Neural progenitor cell (in vitro differentiated cells): Measurements from ENCODE around the gene SEMA3C. TPM values are rescaled to one million over a fixed set of nuclear protein-coding genes. Genes with fewer than 3 reads are reported as not detected.

ENCODE experiments used
- DNase-seq: peaks from one replicate; pipeline ENCODE4 v3.0.0-alpha.2; 2016; ENCODE audit warnings: low spot score
- H2AFZ ChIP-seq: fragments of 200-600 bp; sonication (generic); replicated peaks from 2 replicates; pipeline ENCODE4 v1.6.1; 2016; ENCODE audit warnings: antibody characterized with exemption
- H3F3A ChIP-seq: fragments of 200-600 bp; sonication (generic); 2 replicates; pipeline ENCODE4 v1.6.1; 2016; ENCODE audit warnings: antibody characterized with exemption, low read depth
- H3K27ac ChIP-seq: fragments of 200-600 bp; sonication (generic); 2 replicates; pipeline ENCODE4 v1.5.1; 2016; ENCODE audit warnings: mild to moderate bottlenecking
- H3K27me3 ChIP-seq: fragments of 200-600 bp; sonication (generic); 2 replicates; pipeline ENCODE4 v1.6.1; 2016; ENCODE audit warnings: mild to moderate bottlenecking, moderate library complexity
- H3K36me3 ChIP-seq: fragments of 200-600 bp; sonication (generic); 2 replicates; pipeline ENCODE4 v1.5.1; 2016
- H3K4me1 ChIP-seq: fragments of 200-600 bp; sonication (generic); 2 replicates; pipeline ENCODE4 v1.6.1; 2016; ENCODE audit warnings: mixed run types
- H3K4me2 ChIP-seq: fragments of 200-600 bp; sonication (generic); 2 replicates; pipeline ENCODE4 v1.6.1; 2016
- H3K4me3 ChIP-seq: fragments of 200-600 bp; sonication (generic); 2 replicates; pipeline ENCODE4 v1.5.1; 2016
- H3K79me2 ChIP-seq: fragments of 200-600 bp; sonication (generic); 2 replicates; pipeline ENCODE4 v1.6.1; 2016; ENCODE audit warnings: low read depth
- H3K9ac ChIP-seq: fragments of 200-600 bp; sonication (generic); 2 replicates; pipeline ENCODE4 v1.6.1; 2016
- H3K9me3 ChIP-seq: fragments of 200-600 bp; sonication (generic); 2 replicates; pipeline ENCODE4 v1.5.1; 2016; ENCODE audit warnings: low read depth
- H4K20me1 ChIP-seq: fragments of 200-600 bp; sonication (generic); 2 replicates; pipeline ENCODE4 v1.6.1; 2016; ENCODE audit warnings: low read depth
- H3K27ac Mint-ChIP-seq: 3 replicates; pipeline ENCODE4 v1.8.0; 2021; ENCODE audit warnings: mixed read lengths
- H3K27me3 Mint-ChIP-seq: 2 replicates; pipeline ENCODE4 v1.8.0; 2022; ENCODE audit warnings: low read depth, mild to moderate bottlenecking, inconsistent platforms, moderate library complexity, mixed read lengths; ENCODE audit not compliant: insufficient read depth
- H3K36me3 Mint-ChIP-seq: 3 replicates; pipeline ENCODE4 v1.8.0; 2021; ENCODE audit warnings: mixed read lengths
- H3K4me1 Mint-ChIP-seq: 3 replicates; pipeline ENCODE4 v1.8.0; 2021; ENCODE audit warnings: mixed read lengths
- H3K4me3 Mint-ChIP-seq: 3 replicates; pipeline ENCODE4 v1.8.0; 2021; ENCODE audit warnings: mild to moderate bottlenecking, moderate library complexity, mixed read lengths
- H3K9me3 Mint-ChIP-seq: 3 replicates; pipeline ENCODE4 v1.8.0; 2020; ENCODE audit warnings: mixed read lengths
- EZH2 ChIP-seq: fragments of 200-600 bp; sonication (generic); IDR thresholded peaks from 2 replicates; pipeline ENCODE4 v1.6.1; 2017; ENCODE audit warnings: antibody characterized with exemption, mild to moderate bottlenecking, moderate library complexity
- EZH2phosphoT487 ChIP-seq: fragments of 200-600 bp; sonication (generic); IDR thresholded peaks from 2 replicates; pipeline ENCODE4 v1.6.1; 2017; ENCODE audit warnings: antibody characterized with exemption
- total RNA-seq: library from RNA; depleted of rRNA; stranded (reverse); fragments of >200 nt; gene quantifications from 2 replicates; pipeline ENCODE4 v1.2.3, GENCODE V29; 2015; ENCODE audit warnings: low replicate concordance
- TF ChIP-seq, protein P1 (sequence below): fragments of 200-600 bp; sonication (generic); IDR thresholded peaks from 2 replicates; pipeline ENCODE4 v1.5.1; 2017; ENCODE audit warnings: antibody characterized with exemption, mild to moderate bottlenecking

Gene SEMA3C
- total RNA-seq, 1 donor from 2014 or later = 0.54 TPM

DNA sequence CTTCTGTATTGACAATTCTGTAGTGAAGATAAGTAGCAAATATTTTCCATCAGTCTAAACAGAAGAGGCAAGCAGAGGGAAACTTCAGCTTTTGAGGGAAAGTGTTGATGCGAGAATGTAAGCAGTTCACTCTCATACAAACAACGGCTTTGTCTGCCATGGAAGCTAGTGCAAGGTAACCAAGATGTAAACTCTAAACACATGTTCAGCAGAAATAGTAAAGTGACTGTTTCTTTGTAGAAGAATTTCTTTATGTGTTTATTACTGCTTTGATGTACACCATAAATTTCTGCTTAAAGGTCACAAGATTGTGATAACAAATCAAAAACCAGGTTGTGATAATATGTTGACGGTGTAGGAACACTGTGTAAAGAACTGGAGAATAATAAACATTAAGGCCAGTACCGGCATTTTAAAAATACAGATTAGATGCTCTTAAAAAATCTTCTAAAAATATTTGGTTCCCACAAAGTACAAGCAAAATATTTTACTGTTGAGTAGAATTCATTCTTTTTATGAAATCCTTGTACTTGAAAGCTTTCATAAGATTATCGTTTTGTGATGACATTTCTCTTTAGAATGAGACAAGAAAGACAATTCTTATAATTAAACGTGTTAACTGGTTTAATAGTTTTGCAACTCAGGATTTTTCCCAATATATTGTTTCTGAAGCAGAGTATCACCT, 34.2 kb downstream of the SEMA3C start:
- no peak for DNase-seq
- H3K27me3 ChIP-seq = no peaks in the 10 kb centered on the region
- no peaks in the 10 kb centered on the region for H3K36me3 ChIP-seq
- no peaks in the 10 kb centered on the region for H3K79me2 ChIP-seq
- H2AFZ ChIP-seq = no peak overlapping the region
- no peak overlapping the region for H3K4me2 ChIP-seq
- H3K9me3 Mint-ChIP-seq = no peaks in the 10 kb centered on the region
- H3K27ac ChIP-seq = no peak overlapping the region
- H4K20me1 ChIP-seq = no peaks in the 10 kb centered on the region
- H3K27ac Mint-ChIP-seq = peak overlapping the region; percentile 27
- no peaks in the 10 kb centered on the region for H3K27me3 Mint-ChIP-seq
- H3K9ac ChIP-seq = no peak overlapping the region
- no peak overlapping the region for H3K4me3 Mint-ChIP-seq
- H3K9me3 ChIP-seq = no peaks in the 10 kb centered on the region
- no peak overlapping the region for H3K4me3 ChIP-seq
- H3F3A ChIP-seq = no peaks in the 10 kb centered on the region
- TF ChIP-seq EZH2 = no peak
- TF ChIP-seq, protein P1, sequence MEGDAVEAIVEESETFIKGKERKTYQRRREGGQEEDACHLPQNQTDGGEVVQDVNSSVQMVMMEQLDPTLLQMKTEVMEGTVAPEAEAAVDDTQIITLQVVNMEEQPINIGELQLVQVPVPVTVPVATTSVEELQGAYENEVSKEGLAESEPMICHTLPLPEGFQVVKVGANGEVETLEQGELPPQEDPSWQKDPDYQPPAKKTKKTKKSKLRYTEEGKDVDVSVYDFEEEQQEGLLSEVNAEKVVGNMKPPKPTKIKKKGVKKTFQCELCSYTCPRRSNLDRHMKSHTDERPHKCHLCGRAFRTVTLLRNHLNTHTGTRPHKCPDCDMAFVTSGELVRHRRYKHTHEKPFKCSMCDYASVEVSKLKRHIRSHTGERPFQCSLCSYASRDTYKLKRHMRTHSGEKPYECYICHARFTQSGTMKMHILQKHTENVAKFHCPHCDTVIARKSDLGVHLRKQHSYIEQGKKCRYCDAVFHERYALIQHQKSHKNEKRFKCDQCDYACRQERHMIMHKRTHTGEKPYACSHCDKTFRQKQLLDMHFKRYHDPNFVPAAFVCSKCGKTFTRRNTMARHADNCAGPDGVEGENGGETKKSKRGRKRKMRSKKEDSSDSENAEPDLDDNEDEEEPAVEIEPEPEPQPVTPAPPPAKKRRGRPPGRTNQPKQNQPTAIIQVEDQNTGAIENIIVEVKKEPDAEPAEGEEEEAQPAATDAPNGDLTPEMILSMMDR = no peak
- H3K36me3 Mint-ChIP-seq = no peaks in the 10 kb centered on the region
- H3K4me1 ChIP-seq = no peaks in the 10 kb centered on the region
- peaks cover 41% of the 10 kb centered on the region for H3K4me1 Mint-ChIP-seq

DNA sequence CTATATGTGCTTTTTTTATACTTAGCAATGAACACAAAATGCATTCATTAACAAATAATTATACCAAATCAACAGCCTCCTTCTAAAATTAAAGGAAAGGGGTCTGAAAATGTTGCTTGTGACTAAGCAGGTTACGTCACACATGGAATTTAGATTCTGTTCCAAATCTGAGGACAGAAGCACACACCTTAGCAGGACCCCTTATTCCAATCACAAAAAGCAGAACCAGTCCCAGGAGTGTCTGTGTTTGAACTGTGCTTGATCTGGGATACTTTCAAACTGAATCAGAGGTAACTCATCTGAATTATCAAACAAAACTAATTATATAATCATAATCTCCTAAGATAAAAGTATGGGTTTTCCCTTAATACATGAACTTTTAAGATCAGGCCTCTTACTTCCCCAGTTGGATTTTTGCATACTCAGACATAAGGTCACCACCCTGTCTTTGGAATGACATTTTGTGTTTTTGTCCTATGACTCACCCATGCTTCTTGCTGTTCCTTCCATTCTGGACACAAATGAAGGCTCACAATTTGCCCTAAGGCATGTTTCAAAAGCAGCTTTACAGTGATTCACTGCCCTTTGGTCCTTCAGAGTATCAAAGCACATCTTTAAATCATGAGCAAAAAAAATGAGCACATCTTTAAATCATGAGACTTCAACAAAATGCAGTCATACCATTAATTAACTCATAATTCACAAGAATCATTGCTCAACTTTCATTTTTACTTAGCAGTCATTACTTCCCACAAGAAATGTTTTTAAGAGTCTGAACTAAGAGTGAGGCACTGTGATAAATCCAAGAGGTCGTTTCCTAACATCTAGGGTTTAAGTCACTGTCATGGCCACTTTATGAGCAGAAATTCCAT, 35.5 kb downstream of the SEMA3C start:
- TF ChIP-seq EZH2 (no peak), EZH2phosphoT487 (no peak)
- TF ChIP-seq, protein P1 = no peak
- H3K4me3 Mint-ChIP-seq = no peak overlapping the region
- H3K9ac ChIP-seq = no peak overlapping the region
- H3K9me3 ChIP-seq = no peaks in the 10 kb centered on the region
- H3K27ac Mint-ChIP-seq = peak overlapping the region; percentile 43
- no peaks in the 10 kb centered on the region for H3K27me3 Mint-ChIP-seq
- no peaks in the 10 kb centered on the region for H3K36me3 Mint-ChIP-seq
- no peak overlapping the region for H3K4me3 ChIP-seq
- no peaks in the 10 kb centered on the region for H3K79me2 ChIP-seq
- no peaks in the 10 kb centered on the region for H4K20me1 ChIP-seq
- H3K36me3 ChIP-seq = no peaks in the 10 kb centered on the region
- H3K4me1 ChIP-seq = no peaks in the 10 kb centered on the region
- H3K9me3 Mint-ChIP-seq = no peaks in the 10 kb centered on the region
- H3K4me1 Mint-ChIP-seq = peaks cover 41% of the 10 kb centered on the region
- no peak overlapping the region for H3K27ac ChIP-seq
- no peaks in the 10 kb centered on the region for H3F3A ChIP-seq
- no peak for DNase-seq
- no peak overlapping the region for H2AFZ ChIP-seq
- H3K4me2 ChIP-seq = no peak overlapping the region
- H3K27me3 ChIP-seq = no peaks in the 10 kb centered on the region

DNA sequence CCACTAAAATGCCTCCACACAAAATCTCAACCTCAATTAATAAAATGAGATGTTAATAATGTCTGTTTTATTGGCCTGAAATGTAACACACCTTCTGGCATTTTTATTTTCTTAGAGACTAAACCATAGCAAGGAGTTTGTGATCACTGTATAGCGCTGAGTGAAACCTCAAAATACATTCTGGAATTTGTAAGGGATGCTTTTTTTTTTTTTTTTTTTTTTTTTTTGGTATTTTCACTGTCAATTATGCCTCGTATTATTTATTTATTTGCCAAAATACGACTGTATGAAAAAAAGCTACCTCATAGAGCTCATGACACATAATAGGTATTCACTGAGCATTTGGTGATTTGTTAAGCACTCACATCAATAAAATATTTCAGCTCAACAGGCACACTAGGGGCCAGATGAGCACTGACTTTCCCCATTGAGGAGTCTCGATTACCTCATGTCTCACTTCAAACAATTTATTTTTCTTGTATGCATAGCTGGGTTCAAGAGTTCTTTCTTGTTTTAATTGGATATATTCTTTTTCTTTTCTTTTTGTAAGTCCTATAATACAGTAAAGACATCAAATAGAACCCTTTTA, 36.5 kb downstream of the SEMA3C start:
- Histone ChIP-seq H3K4me1 (no peaks in the 10 kb centered on the region), H3K9ac (no peak overlapping the region), H3K36me3 (no peaks in the 10 kb centered on the region), H3K79me2 (no peaks in the 10 kb centered on the region), H3K9me3 (no peaks in the 10 kb centered on the region), H3K27ac (no peak overlapping the region), H3K4me3 (no peak overlapping the region), H3K27me3 (no peaks in the 10 kb centered on the region), H3F3A (no peaks in the 10 kb centered on the region), H2AFZ (no peak overlapping the region), H3K4me2 (no peak overlapping the region), H4K20me1 (no peaks in the 10 kb centered on the region)
- TF ChIP-seq, protein P1 = no peak
- TF ChIP-seq EZH2phosphoT487 (no peak), EZH2 (no peak)
- H3K4me1 Mint-ChIP-seq = peaks cover 43% of the 10 kb centered on the region
- H3K36me3 Mint-ChIP-seq = no peaks in the 10 kb centered on the region
- H3K27me3 Mint-ChIP-seq = no peaks in the 10 kb centered on the region
- no peak overlapping the region for H3K4me3 Mint-ChIP-seq
- H3K27ac Mint-ChIP-seq = no peak overlapping the region
- no peaks in the 10 kb centered on the region for H3K9me3 Mint-ChIP-seq
- no peak for DNase-seq
